GM19467 (cell line): ENCODE data around the gene GRM2.

Source experiments
- ATAC-seq: cut with Tn5 transposase; IDR thresholded peaks from one replicate; pipeline ENCODE4 v1.9.1; 2021; ENCODE audit warnings: mild to moderate bottlenecking, moderate library complexity; ENCODE audit not compliant: unreplicated experiment

Gene GRM2

GRCh38 chr3:51706788-51707731, at the start of gene GRM2:
TSS of gene GRM2 (plus strand) at chr3:51707068. CDS start at chr3:51708984, 1,916 bp downstream.
- ATAC-seq = no peak

- ATAC-seq = no peak
Observed at GRCh38 chr3:51657234-51657633, 49.6 kb upstream of the GRM2 start.

- ATAC-seq = no peak
Observed at GRCh38 chr3:51659942-51660341, 46.9 kb upstream of the GRM2 start.

- no peak for ATAC-seq
Observed at GRCh38 chr3:51662456-51662855, 44.4 kb upstream of the GRM2 start.

GRCh38 chr3:51668756-51669155, 38.1 kb upstream of the GRM2 start:
- no peak for ATAC-seq

- ATAC-seq = no peak
Observed at GRCh38 chr3:51669241-51670052, 37.4 kb upstream of the GRM2 start.

- ATAC-seq = no peak
Observed at GRCh38 chr3:51670053-51670822, 36.6 kb upstream of the GRM2 start.

GRCh38 chr3:51670823-51671733, 35.8 kb upstream of the GRM2 start, which contains the start of gene TEX264:
TSS of gene TEX264 (plus strand) at chr3:51671252. CDS start at chr3:51674305, 3,053 bp downstream.
- ATAC-seq = peak; percentile 69

GRCh38 chr3:51671734-51672475, 35.0 kb upstream of the GRM2 start:
- ATAC-seq = peak; percentile 37

GRCh38 chr3:51673181-51673801, 33.6 kb upstream of the GRM2 start:
- no peak for ATAC-seq

- no peak for ATAC-seq
Observed at GRCh38 chr3:51673802-51674654, 32.8 kb upstream of the GRM2 start.

GRCh38 chr3:51675201-51675611, 31.7 kb upstream of the GRM2 start:
- ATAC-seq = no peak

GRCh38 chr3:51676102-51676640, 30.7 kb upstream of the GRM2 start:
- ATAC-seq = no peak

- no peak for ATAC-seq
Observed at GRCh38 chr3:51677358-51677757, 29.5 kb upstream of the GRM2 start.

GRCh38 chr3:51678186-51678585, 28.7 kb upstream of the GRM2 start:
- ATAC-seq = no peak

GRCh38 chr3:51678641-51679040, 28.2 kb upstream of the GRM2 start:
- no peak for ATAC-seq

- ATAC-seq = no peak
Observed at GRCh38 chr3:51679318-51679717, 27.6 kb upstream of the GRM2 start.
